ENCODE measurements around the gene PDGFRA. TPM values are rescaled to one million over a fixed set of nuclear protein-coding genes. Genes with fewer than 3 reads are reported as not detected.

Gene PDGFRA
- total RNA-seq, 6 experiments from 2014 or later, result 28.9 to 94.2 (median 88.3) TPM

- H3K27ac Mint-ChIP-seq, result peak overlapping the region; percentile 82
- peak overlapping the region; percentile 94 for H3K4me3 Mint-ChIP-seq
- peaks cover 3% of the 10 kb centered on the region for H3K27me3 Mint-ChIP-seq (ENCODE audit: insufficient read depth)
- H3K4me1 Mint-ChIP-seq (ENCODE audit: low read depth), result peaks cover 47% of the 10 kb centered on the region
- H3K9me3 Mint-ChIP-seq, result no peaks in the 10 kb centered on the region
- no peak for DNase-seq
- H3K36me3 Mint-ChIP-seq (ENCODE audit: low read depth), result peaks cover 5% of the 10 kb centered on the region; the same call in 1 of the 2 replicates
- TF ChIP-seq, protein P1, sequence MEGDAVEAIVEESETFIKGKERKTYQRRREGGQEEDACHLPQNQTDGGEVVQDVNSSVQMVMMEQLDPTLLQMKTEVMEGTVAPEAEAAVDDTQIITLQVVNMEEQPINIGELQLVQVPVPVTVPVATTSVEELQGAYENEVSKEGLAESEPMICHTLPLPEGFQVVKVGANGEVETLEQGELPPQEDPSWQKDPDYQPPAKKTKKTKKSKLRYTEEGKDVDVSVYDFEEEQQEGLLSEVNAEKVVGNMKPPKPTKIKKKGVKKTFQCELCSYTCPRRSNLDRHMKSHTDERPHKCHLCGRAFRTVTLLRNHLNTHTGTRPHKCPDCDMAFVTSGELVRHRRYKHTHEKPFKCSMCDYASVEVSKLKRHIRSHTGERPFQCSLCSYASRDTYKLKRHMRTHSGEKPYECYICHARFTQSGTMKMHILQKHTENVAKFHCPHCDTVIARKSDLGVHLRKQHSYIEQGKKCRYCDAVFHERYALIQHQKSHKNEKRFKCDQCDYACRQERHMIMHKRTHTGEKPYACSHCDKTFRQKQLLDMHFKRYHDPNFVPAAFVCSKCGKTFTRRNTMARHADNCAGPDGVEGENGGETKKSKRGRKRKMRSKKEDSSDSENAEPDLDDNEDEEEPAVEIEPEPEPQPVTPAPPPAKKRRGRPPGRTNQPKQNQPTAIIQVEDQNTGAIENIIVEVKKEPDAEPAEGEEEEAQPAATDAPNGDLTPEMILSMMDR (IDR thresholded peaks at IDR 0.05), result no peak
These were observed 4.0 kb upstream of the PDGFRA start for GRCh38 chr4:54224996-54225597.

- H3K27ac Mint-ChIP-seq, result peak overlapping the region; percentile 82
- peak overlapping the region; percentile 94 for H3K4me3 Mint-ChIP-seq
- H3K36me3 Mint-ChIP-seq (ENCODE audit: low read depth), result peaks cover 9% of the 10 kb centered on the region; the same call in 1 of the 2 replicates
- TF ChIP-seq, protein P1 (IDR thresholded peaks at IDR 0.05), result peak; percentile 28; the same call in 1 of the 2 replicates
- no peak for DNase-seq
- peaks cover 3% of the 10 kb centered on the region for H3K27me3 Mint-ChIP-seq (ENCODE audit: insufficient read depth)
- H3K4me1 Mint-ChIP-seq (ENCODE audit: low read depth), result peaks cover 43% of the 10 kb centered on the region
- H3K9me3 Mint-ChIP-seq, result no peaks in the 10 kb centered on the region
These were observed 3.3 kb upstream of the PDGFRA start for GRCh38 chr4:54225598-54226403.

DNA sequence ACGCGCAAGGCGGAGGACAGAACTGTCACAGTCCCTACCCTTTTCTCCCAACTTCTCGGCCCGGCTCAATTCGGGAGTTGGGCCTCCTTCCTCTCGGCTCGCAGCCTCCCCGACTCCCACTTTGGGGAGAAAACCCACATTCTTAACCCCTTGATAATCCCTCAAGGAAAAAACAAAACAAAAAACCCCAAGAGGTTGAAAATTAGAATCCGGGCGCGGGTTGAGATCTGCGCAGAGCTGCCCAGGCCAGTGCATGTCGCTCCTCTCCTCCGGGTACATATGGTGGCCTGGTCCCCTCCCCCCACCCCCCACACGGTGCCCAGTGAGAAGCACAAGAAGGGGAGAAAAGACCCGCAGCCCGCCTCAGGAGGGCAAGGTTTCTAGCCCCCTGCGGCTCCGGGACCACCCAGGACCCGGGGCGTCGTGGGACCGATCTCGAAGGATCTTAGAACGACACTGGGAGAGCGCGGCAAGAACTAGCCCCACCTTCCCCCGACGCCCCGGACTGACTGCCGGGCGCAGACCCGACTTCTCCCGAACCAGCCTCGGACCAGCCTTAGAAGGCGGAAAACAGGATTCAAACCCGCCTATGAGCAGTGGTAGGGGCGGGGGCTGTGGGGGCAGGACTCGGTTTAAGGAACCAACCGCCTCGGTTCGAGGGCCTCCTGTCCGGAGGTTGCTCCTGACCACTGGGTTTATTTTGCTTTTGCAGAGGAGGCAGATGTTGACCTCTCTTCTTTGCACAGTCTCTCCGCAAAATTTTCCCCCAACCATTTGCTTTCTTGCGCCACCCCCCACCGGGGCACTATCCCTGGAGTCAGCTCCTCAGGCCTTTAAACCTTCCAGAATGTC, 2.5 kb upstream of the PDGFRA start:
- Mint-ChIP-seq H3K36me3 (ENCODE audit: low read depth) (peaks cover 14% of the 10 kb centered on the region; the same call in 1 of the 2 replicates), H3K4me1 (ENCODE audit: low read depth) (peaks cover 52% of the 10 kb centered on the region), H3K27ac (peak overlapping the region; percentile 82), H3K4me3 (peak overlapping the region; percentile 94), H3K9me3 (no peaks in the 10 kb centered on the region), H3K27me3 (ENCODE audit: insufficient read depth) (peaks cover 3% of the 10 kb centered on the region)
- TF ChIP-seq, protein P1 (IDR thresholded peaks at IDR 0.05), result no peak
- DNase-seq, result peak; percentile 63

DNA sequence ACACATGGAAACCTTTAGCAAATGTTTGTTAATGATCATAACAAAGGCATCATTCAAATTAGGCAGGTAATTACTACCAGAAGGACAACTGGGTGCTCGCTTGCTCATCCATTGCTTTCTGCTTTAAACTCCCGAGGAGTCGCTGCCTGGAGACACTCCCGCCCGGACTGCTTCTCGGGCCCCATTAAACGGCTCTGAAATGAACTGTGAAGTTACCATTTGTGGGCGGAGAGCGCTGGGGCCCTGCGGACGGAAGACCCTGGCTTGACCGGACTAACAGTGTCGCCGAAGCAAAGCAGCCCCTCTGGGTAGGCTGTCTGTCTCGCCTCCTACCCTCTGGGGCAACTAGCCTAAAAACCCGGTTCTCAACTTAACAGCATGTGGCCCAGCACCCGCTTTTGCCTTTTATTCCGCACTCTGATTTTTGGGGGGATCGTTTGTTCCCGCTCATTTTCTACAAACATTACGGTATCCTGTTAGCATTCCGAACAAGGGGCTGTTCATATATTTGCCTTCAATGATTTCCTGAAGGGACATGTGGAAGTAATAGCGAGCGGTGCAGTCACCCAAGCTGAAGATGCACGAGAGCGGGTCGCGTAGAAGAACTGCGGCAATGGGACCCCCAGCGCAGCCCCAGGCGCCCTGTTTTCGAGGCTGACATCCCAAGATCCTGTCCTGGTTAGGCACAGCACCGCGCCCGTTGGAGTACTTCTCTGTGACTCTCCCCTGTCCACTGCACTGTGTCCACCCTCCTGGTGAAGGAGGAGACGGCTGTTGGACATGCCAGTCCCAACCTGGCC, 1.6 kb upstream of the PDGFRA start:
- H3K4me1 Mint-ChIP-seq (ENCODE audit: low read depth), result peaks cover 52% of the 10 kb centered on the region
- H3K9me3 Mint-ChIP-seq, result no peaks in the 10 kb centered on the region
- DNase-seq, result peak; percentile 68
- H3K36me3 Mint-ChIP-seq (ENCODE audit: low read depth), result peaks cover 19% of the 10 kb centered on the region; the same call in 1 of the 2 replicates
- H3K27me3 Mint-ChIP-seq (ENCODE audit: insufficient read depth), result peaks cover 1% of the 10 kb centered on the region
- peak overlapping the region; percentile 94 for H3K4me3 Mint-ChIP-seq
- H3K27ac Mint-ChIP-seq, result peak overlapping the region; percentile 82
- TF ChIP-seq, protein P1 (IDR thresholded peaks at IDR 0.05), result no peak
